Natural killer cell (primary cell): Measurements from ENCODE around the gene SGCA. TPM values are rescaled to one million over a fixed set of nuclear protein-coding genes. Genes with fewer than 3 reads are reported as not detected.

Experiments used
- ATAC-seq, 3 donors: fragments of 150-1000 bp in 2 of 3; fragments of 200-7000 bp in 1 of 3; cut with Tn5 transposase; 1 replicate in 1 of 3; 2 replicates in 2 of 3; pipeline ENCODE4 v1.10.0; 2021; ENCODE audit warnings: mild to moderate bottlenecking in 2 of 3, moderate library complexity in 2 of 3
- DNase-seq, 2 donors: peaks; one replicate each; pipeline versions ENCODE4 v3.0.0 to v3.0.0-alpha.2; 2013 to 2021; ENCODE audit warnings: mixed read lengths in 1 of 2
- H3K27ac ChIP-seq: one replicate; pipeline ENCODE4 v1.5.1; 2013; ENCODE audit warnings: mild to moderate bottlenecking, low read length
- H3K27me3 ChIP-seq: one replicate; pipeline ENCODE4 v1.6.1; 2013; ENCODE audit warnings: low read length; ENCODE audit not compliant: control insufficient read depth, insufficient read depth
- H3K36me3 ChIP-seq: one replicate; pipeline ENCODE4 v1.6.1; 2013; ENCODE audit warnings: low read length; ENCODE audit not compliant: control insufficient read depth, insufficient read depth
- H3K4me1 ChIP-seq: one replicate; pipeline ENCODE4 v1.6.1; 2013; ENCODE audit warnings: low read length; ENCODE audit not compliant: control insufficient read depth, insufficient read depth
- H3K4me3 ChIP-seq: one replicate; pipeline ENCODE4 v1.5.1; 2013; ENCODE audit warnings: low read length
- H3K9me3 ChIP-seq: one replicate; pipeline ENCODE4 v1.6.1; 2013; ENCODE audit warnings: low read length; ENCODE audit not compliant: control insufficient read depth, insufficient read depth
- H3K27ac Mint-ChIP-seq, 2 donors: one replicate each; pipeline ENCODE4 v1.8.0; 2022; ENCODE audit warnings: mild to moderate bottlenecking in 2 of 2, mixed read lengths in 2 of 2, moderate library complexity in 1 of 2
- H3K27me3 Mint-ChIP-seq, 2 donors: one replicate each; pipeline ENCODE4 v1.8.0; 2022; ENCODE audit warnings: low read depth in 2 of 2, mixed read lengths in 2 of 2
- H3K36me3 Mint-ChIP-seq: one replicate; pipeline ENCODE4 v1.8.0; 2022; ENCODE audit warnings: mixed read lengths
- H3K4me1 Mint-ChIP-seq, 2 donors: one replicate each; pipeline ENCODE4 v1.8.0; 2022; ENCODE audit warnings: mixed read lengths in 2 of 2
- H3K4me3 Mint-ChIP-seq: one replicate; pipeline ENCODE4 v1.8.0; 2022; ENCODE audit warnings: mild to moderate bottlenecking, moderate library complexity, mixed read lengths
- H3K9me3 Mint-ChIP-seq, 2 donors: one replicate each; pipeline ENCODE4 v1.8.0; 2022; ENCODE audit warnings: mixed read lengths in 2 of 2
- CTCF ChIP-seq: fragments of 200-600 bp; IDR thresholded peaks from one replicate; pipeline ENCODE4 v1.8.0; 2022; ENCODE audit warnings: antibody characterized with exemption
- WGBS: methylation state at CpG from one replicate; pipeline ENCODE4 v1.1.7; 2013; ENCODE audit warnings: missing lambda C conversion rate; ENCODE audit not compliant: insufficient coverage; 5-methylcytosine and 5-hydroxymethylcytosine counted together
- intact Hi-C: fragments of 100-400 bp; cut with micrococcal nuclease; formaldehyde crosslinking; loops from one replicate; pipeline ENCODE4 v1.14.2; 2022
- total RNA-seq, 4 donors: library from RNA; stranded (reverse); fragments of 120-200 nt in 1 of 4; gene quantifications; one replicate each; pipeline versions ENCODE4 v1.2.3 to v1.2.4, GENCODE V29; 2013 to 2022

SGCA gene
- total RNA-seq, 3 donors from 2014 or later (not counting 1 experiment from before 2014, with no cell fraction given): not detected

GRCh38 chr17:50118828-50119218 is 47.0 kb upstream of the SGCA start:
- Mint-ChIP-seq H3K27me3 (peaks cover 48 to 53% of the 10 kb centered on the region in 2 donors), H3K27ac (no peak overlapping the region), H3K9me3 (no peaks in the 10 kb centered on the region), H3K36me3 (no peaks in the 10 kb centered on the region), H3K4me3 (no peak overlapping the region), H3K4me1 (peaks cover 12 to 14% of the 10 kb centered on the region in 2 donors)
- WGBS: 91% methylated on average over 4 of the region's 4 CpGs
- H3K36me3 ChIP-seq: no peaks in the 10 kb centered on the region
- no peaks in the 10 kb centered on the region for H3K9me3 ChIP-seq
- H3K27me3 ChIP-seq: peaks cover 11% of the 10 kb centered on the region
- no peak overlapping the region for H3K4me3 ChIP-seq
- peaks cover 11% of the 10 kb centered on the region for H3K4me1 ChIP-seq
- DNase-seq (no peak), ATAC-seq (no peak)
- TF ChIP-seq CTCF: no peak
- intact Hi-C loops: no loop called here
- no peak overlapping the region for H3K27ac ChIP-seq

GRCh38 chr17:50120475-50121253 is 45.1 kb upstream of the SGCA start:
- TF ChIP-seq CTCF: no peak
- intact Hi-C loops: loop anchor here (10.0 kb wide), 1 partner anchor 174 kb away; no protein-coding TSS in a partner anchor
- Mint-ChIP-seq H3K4me3 (no peak overlapping the region), H3K4me1 (peaks cover 6% of the 10 kb centered on the region in 2 donors), H3K27ac (no peak overlapping the region), H3K36me3 (no peaks in the 10 kb centered on the region), H3K9me3 (no peaks in the 10 kb centered on the region), H3K27me3 (peaks cover 37 to 43% of the 10 kb centered on the region in 2 donors)
- Histone ChIP-seq H3K36me3 (no peaks in the 10 kb centered on the region), H3K27me3 (peaks cover 10% of the 10 kb centered on the region), H3K4me3 (no peak overlapping the region), H3K27ac (no peak overlapping the region), H3K4me1 (peaks cover 11% of the 10 kb centered on the region), H3K9me3 (no peaks in the 10 kb centered on the region)
- 84% methylated on average over 7 of the region's 7 CpGs for WGBS
- no peak for ATAC-seq
- DNase-seq: no peak

- Histone ChIP-seq H3K4me3 (no peak overlapping the region), H3K27ac (no peak overlapping the region), H3K4me1 (peaks cover 10% of the 10 kb centered on the region), H3K27me3 (no peaks in the 10 kb centered on the region), H3K9me3 (no peaks in the 10 kb centered on the region), H3K36me3 (no peaks in the 10 kb centered on the region)
- Mint-ChIP-seq H3K4me3 (no peak overlapping the region), H3K27me3 (peaks cover 29 to 30% of the 10 kb centered on the region in 2 donors), H3K36me3 (no peaks in the 10 kb centered on the region), H3K27ac (no peak overlapping the region), H3K9me3 (no peaks in the 10 kb centered on the region), H3K4me1 (peaks cover 4 to 6% of the 10 kb centered on the region in 2 donors)
- no peak for ATAC-seq
- DNase-seq: no peak
- TF ChIP-seq CTCF: no peak
- WGBS: 91% methylated on average over 3 of the region's 3 CpGs
- intact Hi-C loops: loop anchor here (10.0 kb wide), 1 partner anchor 172 kb away; no protein-coding TSS in a partner anchor
Observed at GRCh38 chr17:50122945-50123344, 42.9 kb upstream of the SGCA start.
